HL-60 (cell line): ENCODE results near the gene UNK.

Source experiments
- DNase-seq, 2 experiments: peaks; one replicate each; pipeline ENCODE4 v3.0.0-alpha.2; 2010 to 2020; ENCODE audit warnings: low read depth in 1 of 2, low spot score in 1 of 2
- H3K27ac ChIP-seq: fragments of 250-450 bp; sonication (Bioruptor Pico); replicated peaks from 2 replicates; pipeline ENCODE4 v1.5.1; 2020; ENCODE audit warnings: mild to moderate bottlenecking, moderate library complexity
- H3K27me3 ChIP-seq: fragments of 250-450 bp; sonication (Bioruptor Pico); 2 replicates; pipeline ENCODE4 v1.5.1; 2021; ENCODE audit warnings: mild to moderate bottlenecking, moderate library complexity; ENCODE audit not compliant: insufficient read depth, poor library complexity, severe bottlenecking
- H3K4me3 ChIP-seq: replicated peaks from 2 replicates; pipeline ENCODE4 v1.5.1; 2011; ENCODE audit warnings: mild to moderate bottlenecking, control low read depth, low read length; ENCODE audit not compliant: insufficient read depth
- GABPA ChIP-seq: IDR thresholded peaks from 2 replicates; pipeline ENCODE4 v1.6.1; 2012; ENCODE audit warnings: low read depth
- POLR2AphosphoS5 ChIP-seq: IDR thresholded peaks from 2 replicates; pipeline ENCODE4 v1.6.1; 2012; ENCODE audit warnings: low read depth
- SPI1 ChIP-seq: IDR thresholded peaks from 2 replicates; pipeline ENCODE4 v1.6.1; 2012; ENCODE audit warnings: low read depth, mild to moderate bottlenecking, borderline replicate concordance
- TF ChIP-seq, protein P1 (sequence below): IDR thresholded peaks from 2 replicates; pipeline ENCODE4 v1.6.1; 2012; ENCODE audit warnings: low read depth; ENCODE audit not compliant: insufficient replicate concordance
- TF ChIP-seq, protein P2 (sequence below): IDR thresholded peaks from one replicate; pipeline ENCODE4 v1.5.1; 2011; ENCODE audit warnings: low read length, control low read depth, inconsistent platforms; ENCODE audit not compliant: insufficient read depth

The UNK gene

DNA sequence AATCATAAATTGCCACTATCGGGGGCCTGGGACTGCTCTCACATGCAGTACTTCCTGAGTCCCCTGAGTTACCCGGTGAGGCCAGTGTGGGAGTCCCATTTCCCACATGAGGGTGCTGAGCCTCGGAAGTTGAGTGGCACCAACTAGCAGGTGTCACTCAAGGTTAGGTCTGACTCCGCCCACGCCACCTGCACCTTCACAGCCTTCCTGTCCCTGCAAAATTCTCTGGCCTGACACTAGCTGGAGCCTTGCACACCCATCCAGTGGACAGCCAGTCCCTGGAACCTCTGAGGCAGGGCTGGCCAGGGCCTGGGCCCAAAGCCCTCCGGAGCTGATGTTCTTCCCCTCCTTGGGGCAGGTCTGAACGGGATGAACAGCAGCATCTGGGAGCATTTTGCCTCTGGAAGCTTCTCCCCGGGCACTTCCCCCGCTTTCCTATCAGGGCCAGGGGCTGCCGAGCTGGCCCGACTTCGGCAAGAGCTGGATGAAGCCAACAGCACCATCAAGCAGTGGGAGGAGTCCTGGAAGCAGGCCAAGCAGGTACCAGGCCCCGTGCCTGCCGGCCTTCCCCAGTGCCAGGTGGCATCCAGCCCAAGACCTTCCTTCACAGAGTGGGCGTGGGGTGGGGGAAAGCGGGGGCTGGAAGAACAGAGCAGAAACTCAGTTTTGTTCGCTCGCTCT is 37.7 kb downstream of the UNK start:
- TF ChIP-seq POLR2AphosphoS5 = peak; percentile 30; the same call in 1 of the 2 replicates
- TF ChIP-seq, protein P1, sequence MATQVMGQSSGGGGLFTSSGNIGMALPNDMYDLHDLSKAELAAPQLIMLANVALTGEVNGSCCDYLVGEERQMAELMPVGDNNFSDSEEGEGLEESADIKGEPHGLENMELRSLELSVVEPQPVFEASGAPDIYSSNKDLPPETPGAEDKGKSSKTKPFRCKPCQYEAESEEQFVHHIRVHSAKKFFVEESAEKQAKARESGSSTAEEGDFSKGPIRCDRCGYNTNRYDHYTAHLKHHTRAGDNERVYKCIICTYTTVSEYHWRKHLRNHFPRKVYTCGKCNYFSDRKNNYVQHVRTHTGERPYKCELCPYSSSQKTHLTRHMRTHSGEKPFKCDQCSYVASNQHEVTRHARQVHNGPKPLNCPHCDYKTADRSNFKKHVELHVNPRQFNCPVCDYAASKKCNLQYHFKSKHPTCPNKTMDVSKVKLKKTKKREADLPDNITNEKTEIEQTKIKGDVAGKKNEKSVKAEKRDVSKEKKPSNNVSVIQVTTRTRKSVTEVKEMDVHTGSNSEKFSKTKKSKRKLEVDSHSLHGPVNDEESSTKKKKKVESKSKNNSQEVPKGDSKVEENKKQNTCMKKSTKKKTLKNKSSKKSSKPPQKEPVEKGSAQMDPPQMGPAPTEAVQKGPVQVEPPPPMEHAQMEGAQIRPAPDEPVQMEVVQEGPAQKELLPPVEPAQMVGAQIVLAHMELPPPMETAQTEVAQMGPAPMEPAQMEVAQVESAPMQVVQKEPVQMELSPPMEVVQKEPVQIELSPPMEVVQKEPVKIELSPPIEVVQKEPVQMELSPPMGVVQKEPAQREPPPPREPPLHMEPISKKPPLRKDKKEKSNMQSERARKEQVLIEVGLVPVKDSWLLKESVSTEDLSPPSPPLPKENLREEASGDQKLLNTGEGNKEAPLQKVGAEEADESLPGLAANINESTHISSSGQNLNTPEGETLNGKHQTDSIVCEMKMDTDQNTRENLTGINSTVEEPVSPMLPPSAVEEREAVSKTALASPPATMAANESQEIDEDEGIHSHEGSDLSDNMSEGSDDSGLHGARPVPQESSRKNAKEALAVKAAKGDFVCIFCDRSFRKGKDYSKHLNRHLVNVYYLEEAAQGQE = no peak
- Histone ChIP-seq H3K4me3 (no peak overlapping the region), H3K27me3 (no peaks in the 10 kb centered on the region), H3K27ac (no peak overlapping the region)
- no peak for DNase-seq

DNA sequence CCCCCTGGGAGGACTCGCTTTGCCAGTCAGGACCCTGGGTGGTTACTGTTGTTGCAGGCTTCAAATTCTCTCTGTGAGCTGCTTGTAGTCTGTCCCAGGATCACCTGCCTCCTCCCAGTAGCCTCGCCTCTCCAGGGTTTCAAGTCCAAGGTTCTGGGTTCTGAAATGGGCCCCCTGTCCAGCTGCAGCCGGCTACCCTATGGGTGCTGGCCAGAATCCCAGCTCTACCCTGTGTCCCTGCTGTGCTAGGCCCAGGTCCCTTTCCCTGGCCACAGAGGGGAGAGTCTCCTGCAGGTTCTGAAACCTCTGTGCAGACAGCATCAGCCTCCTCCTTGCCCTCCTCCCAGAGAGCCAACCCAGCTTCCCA is 38.2 kb downstream of the UNK start:
- Histone ChIP-seq H3K27ac (no peak overlapping the region), H3K27me3 (no peaks in the 10 kb centered on the region), H3K4me3 (no peak overlapping the region)
- no peak for DNase-seq
- TF ChIP-seq, protein P2, sequence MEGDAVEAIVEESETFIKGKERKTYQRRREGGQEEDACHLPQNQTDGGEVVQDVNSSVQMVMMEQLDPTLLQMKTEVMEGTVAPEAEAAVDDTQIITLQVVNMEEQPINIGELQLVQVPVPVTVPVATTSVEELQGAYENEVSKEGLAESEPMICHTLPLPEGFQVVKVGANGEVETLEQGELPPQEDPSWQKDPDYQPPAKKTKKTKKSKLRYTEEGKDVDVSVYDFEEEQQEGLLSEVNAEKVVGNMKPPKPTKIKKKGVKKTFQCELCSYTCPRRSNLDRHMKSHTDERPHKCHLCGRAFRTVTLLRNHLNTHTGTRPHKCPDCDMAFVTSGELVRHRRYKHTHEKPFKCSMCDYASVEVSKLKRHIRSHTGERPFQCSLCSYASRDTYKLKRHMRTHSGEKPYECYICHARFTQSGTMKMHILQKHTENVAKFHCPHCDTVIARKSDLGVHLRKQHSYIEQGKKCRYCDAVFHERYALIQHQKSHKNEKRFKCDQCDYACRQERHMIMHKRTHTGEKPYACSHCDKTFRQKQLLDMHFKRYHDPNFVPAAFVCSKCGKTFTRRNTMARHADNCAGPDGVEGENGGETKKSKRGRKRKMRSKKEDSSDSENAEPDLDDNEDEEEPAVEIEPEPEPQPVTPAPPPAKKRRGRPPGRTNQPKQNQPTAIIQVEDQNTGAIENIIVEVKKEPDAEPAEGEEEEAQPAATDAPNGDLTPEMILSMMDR = no peak
- TF ChIP-seq POLR2AphosphoS5 (no peak; the same call in 1 of the 2 replicates), GABPA (no peak), SPI1 (no peak)
- TF ChIP-seq, protein P1 = no peak

DNA sequence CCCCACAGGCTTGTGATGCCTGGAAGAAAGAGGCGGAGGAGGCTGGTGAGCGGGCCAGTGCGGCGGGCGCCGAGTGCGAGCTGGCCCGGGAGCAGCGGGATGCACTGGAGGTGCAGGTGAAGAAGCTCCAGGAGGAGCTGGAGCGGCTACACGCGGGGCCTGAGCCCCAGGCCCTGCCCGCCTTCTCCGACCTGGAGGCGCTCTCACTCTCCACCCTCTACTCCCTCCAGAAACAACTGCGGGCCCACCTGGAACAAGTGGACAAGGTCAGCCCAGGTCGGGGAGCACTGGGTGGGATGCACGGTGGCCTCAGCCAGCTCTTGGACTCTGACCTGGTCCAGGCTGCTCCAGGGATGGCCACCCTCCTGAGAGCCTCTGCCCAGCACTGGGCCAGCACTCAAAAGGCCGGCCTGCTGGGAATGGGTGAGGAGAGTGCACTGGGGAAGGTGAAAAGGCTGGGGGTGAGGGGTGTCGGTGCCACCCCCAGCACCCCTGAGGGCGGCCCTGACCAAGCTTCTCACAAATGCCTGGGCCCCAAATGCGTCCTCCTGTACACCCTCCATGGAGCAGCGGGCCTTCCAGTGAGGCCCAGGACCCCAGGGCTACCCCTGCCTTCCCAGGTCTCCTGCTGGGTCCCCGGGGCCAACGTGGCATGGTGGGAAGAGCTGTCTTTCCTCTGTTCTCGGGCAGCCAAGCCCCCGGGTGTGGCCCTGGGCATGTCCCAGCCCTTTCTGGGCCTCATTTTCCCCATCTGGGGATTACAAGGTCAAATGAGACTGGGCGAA is 38.8 kb downstream of the UNK start:
- Histone ChIP-seq H3K27me3 (no peaks in the 10 kb centered on the region), H3K27ac (no peak overlapping the region), H3K4me3 (no peak overlapping the region)
- no peak for DNase-seq
- peak; percentile 63; the same call in 1 of the 2 replicates for TF ChIP-seq POLR2AphosphoS5
- TF ChIP-seq, protein P2 = no peak

DNA sequence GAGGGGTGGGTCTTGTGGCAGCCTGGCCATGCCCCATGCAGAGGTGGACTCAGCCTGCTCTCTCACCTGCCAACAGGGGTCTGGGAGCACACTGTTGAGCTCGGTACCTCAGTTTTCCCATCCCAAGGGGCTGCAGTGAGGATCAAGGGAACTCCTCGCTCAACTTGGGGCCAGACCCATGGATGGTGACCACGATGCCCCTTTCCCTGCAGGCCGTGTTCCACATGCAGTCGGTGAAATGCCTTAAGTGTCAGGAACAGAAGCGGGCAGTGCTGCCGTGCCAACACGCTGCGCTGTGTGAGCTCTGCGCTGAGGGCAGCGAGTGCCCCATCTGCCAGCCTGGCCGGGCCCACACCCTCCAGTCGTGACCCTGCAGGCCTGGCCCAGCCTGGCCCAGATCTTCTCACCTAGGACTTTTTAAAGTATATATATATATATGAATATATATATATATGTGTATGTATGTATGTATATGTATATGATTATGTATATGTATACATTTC is 39.5 kb downstream of the UNK start:
- TF ChIP-seq POLR2AphosphoS5 (no peak; the same call in 1 of the 2 replicates), SPI1 (no peak), GABPA (no peak)
- TF ChIP-seq, protein P2 = no peak
- TF ChIP-seq, protein P1 = no peak
- Histone ChIP-seq H3K27ac (no peak overlapping the region), H3K4me3 (no peak overlapping the region), H3K27me3 (no peaks in the 10 kb centered on the region)
- no peak for DNase-seq
